H7 (cell line): ENCODE results near the gene PTPRJ. TPM values are rescaled to one million over a fixed set of nuclear protein-coding genes. Genes with fewer than 3 reads are reported as not detected.

Experiments used
- DNase-seq: peaks from one replicate; pipeline ENCODE4 v3.0.0; 2012
- H3K27me3 ChIP-seq: 2 replicates; pipeline ENCODE4 v1.6.0; 2011; ENCODE audit warnings: mild to moderate bottlenecking, low read length; ENCODE audit not compliant: control insufficient read depth, insufficient read depth
- H3K36me3 ChIP-seq: replicated peaks from 2 replicates; pipeline ENCODE4 v1.5.1; 2011; ENCODE audit warnings: low read length; ENCODE audit not compliant: control insufficient read depth, insufficient read depth
- H3K4me3 ChIP-seq: 2 replicates; pipeline ENCODE4 v1.5.1; 2011; ENCODE audit warnings: low read depth, mild to moderate bottlenecking, control low read depth, low read length, moderate library complexity; ENCODE audit not compliant: insufficient read depth
- total RNA-seq: library from RNA; depleted of rRNA; stranded (reverse); fragments of >200 nt; shearing (Covaris generic); gene quantifications from 2 replicates; pipeline ENCODE4 v1.2.3, GENCODE V29; 2014

PTPRJ gene
- total RNA-seq, 1 experiment from 2014 or later = 10.0 TPM

DNA sequence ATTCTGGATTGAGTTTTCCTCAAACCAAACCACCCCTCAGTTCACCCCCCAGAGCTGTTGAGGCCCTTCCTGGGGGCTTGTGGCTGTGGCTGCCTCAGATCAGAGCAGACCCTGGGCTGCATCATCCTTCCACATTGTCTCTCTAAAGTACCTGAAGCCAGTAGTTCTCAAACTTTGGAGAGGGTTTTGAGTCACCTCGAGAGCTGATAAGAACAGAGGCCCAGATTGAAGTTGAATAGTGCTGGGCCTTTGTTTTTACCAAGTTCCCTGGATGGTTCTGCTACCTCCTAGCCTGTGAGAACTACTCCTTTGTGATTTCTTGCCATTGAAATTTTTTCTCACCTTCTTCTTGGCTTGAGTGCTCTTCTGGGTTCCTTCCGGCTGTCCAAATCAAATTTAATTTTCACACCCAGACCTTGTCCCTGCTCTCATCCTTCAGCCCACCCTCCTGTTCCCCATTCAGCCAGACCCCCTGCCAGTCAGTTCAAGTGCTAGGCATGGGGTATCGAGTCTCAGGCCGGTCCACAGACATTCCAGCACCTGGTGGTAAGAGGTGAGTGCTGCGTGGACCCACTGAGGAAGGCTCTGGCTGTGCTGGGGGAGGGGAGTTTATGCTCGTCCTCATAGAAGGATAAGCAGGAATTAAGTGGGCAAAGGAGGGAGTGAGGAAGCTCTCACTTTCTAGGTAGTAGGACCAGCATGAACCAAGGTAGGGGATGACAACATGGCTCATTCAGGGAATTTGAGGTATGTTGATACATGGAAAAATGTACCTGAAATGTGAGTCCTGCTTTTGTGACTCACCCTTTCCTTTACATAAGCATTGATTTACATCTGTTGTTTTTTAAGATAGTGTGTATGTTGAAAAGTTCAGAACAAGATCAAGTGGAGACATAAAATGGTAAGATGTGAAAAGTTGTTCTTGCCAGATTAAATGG lies 116.5 kb downstream of the PTPRJ start:
- Histone ChIP-seq H3K27me3 (no peaks in the 10 kb centered on the region), H3K4me3 (no peak overlapping the region), H3K36me3 (no peaks in the 10 kb centered on the region)
- DNase-seq = peak; percentile 47

DNA sequence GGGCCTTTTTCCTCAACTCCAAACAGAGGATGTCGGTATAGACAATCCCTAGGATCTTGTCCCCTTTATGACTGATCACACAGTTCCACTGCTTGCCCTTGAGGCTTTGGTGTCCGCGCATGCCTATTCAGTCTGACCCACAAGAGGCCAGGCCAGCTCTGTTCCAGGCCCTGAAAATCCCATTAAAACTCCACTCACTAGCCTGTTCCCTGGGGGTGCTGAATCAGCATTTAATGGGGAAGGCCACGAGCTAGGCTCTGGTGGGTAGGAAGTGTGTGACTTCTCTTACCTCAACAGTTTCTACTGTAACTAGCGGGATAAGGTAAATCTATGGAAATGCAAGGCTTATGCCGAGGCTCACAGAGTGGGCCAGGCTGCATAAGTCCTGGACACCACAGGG lies 117.7 kb downstream of the PTPRJ start:
- H3K4me3 ChIP-seq = no peak overlapping the region
- H3K27me3 ChIP-seq = no peaks in the 10 kb centered on the region
- H3K36me3 ChIP-seq = no peaks in the 10 kb centered on the region
- no peak for DNase-seq

DNA sequence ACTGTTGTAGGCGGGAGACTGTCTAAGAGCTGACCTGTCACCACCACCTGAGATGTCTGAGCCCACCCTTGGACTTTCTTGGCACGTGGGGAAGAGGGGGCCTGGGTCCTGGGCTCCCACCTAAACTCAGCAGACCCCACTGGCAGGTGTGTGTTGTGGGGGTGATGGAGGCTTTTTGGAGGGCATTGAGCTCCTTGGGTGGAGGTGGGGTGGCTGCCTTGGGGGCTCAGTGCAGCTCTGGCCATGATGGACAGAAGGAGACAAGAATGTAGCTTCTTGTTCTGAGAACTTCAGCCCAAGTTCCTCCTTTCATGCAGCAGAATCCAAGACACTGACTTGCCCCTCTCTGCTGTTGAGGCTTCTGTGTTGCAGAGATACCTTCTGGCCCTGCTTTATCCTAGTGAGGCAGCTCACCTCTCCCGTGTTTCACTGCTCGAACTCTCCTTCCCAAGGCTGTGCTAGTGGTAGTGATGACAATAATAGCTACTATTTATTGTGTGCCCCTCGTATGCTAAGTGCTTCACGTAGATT lies 119.6 kb downstream of the PTPRJ start:
- no peak overlapping the region for H3K4me3 ChIP-seq
- no peak for DNase-seq
- H3K36me3 ChIP-seq = no peaks in the 10 kb centered on the region
- H3K27me3 ChIP-seq = no peaks in the 10 kb centered on the region

DNA sequence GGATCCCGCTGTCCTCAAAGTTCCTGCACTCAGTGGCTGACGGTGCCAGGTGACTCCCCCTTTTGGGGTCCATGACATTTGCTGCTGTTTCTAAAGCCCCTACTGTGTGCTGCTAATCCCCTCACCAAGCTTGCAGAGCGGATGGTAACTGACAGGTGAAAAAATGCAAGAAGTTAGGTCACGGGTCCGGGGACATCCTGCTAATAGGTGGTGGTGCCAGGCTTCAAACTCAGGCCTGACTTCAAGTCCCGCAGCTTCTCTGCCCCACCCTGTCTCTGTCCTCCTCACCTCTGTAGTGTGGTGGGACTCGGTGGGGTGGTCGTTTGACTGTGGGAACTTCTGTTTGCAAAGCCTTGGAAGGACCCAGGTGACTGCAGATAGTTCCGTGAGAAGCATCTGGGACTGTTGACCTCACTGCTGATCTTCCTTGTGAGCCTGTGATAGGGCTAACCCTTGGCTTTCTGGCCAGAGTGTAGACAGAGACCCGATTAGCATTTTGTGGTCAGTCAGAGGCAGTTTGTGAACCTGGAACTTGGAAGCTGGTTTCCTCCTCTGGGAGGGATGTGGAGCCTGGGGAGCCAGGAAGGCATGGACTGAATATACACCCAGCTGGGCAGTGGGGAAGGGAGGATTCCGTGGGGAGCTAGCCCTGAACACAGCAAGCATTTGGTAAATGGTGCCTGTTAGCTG lies 120.8 kb downstream of the PTPRJ start:
- no peak overlapping the region for H3K4me3 ChIP-seq
- no peak for DNase-seq
- no peaks in the 10 kb centered on the region for H3K27me3 ChIP-seq
- H3K36me3 ChIP-seq = no peaks in the 10 kb centered on the region

DNA sequence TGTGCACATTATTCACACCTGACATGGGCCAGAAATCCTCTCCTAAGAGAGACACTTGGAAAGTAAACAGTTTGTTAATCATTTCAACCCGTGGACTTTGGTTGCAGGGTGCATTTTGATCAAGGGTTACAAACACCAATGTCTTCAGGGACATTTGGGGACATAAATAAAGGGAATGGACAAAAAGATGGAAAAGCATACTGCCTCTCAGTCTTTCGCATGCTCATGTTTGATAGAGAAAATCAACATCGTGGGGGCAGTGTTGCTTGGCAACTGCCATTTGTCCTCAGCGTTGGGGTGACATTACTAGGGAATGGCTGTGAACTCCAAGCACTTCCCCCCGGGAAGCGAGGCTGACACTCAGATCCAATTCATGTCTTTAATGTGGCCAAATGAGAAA lies 121.6 kb downstream of the PTPRJ start:
- no peaks in the 10 kb centered on the region for H3K27me3 ChIP-seq

DNA sequence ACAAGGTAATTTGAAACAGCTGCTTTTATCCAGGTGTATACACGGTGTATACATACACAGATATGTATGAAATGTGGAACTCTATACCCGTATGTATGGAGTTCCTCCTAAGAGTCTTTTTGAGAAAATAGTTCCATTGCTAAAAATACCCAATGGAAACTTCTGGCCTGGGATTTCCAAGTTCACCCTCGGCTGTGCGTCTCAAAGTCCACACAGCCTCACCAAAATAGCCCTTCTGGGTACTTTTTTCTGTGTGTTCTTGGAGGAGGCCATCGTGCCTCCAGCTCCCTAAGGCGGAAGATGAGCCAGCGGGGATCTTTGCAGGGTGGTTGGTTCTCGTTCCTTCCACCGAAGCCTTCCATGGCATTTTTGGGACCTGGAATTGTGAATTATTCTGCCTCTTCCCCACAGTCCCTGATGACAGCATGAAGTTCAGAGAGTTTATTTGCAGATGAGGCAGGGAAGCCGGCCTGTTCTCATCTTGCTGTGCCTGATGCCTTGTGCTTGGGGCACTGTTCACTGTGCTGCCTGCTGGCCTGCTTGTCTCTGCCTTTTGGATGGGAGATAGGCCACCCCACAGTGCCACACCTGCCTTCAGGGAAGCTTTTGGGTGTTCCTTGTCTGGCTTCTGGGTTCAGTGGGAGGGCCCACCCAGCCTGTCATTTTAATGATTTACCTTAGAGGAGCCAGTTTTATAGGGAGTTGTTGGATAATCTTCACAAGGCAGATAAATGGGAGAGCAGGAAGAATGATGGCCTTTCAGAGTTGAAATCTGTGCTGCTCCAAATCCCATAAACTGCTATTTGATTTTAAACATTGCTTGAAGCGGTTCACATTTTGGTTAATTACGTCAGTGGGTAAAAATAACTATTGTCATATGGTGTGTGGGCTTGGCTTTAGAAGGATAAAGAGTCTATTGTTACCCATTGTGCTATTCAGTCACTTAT lies 123.5 kb downstream of the PTPRJ start:
- H3K36me3 ChIP-seq = no peaks in the 10 kb centered on the region
- no peak for DNase-seq
- H3K27me3 ChIP-seq = no peaks in the 10 kb centered on the region
- H3K4me3 ChIP-seq = no peak overlapping the region

More for the DNA sequence above, 121.6 kb downstream of the PTPRJ start:
- Histone ChIP-seq H3K36me3 (no peaks in the 10 kb centered on the region), H3K4me3 (no peak overlapping the region)
- DNase-seq = no peak

DNA sequence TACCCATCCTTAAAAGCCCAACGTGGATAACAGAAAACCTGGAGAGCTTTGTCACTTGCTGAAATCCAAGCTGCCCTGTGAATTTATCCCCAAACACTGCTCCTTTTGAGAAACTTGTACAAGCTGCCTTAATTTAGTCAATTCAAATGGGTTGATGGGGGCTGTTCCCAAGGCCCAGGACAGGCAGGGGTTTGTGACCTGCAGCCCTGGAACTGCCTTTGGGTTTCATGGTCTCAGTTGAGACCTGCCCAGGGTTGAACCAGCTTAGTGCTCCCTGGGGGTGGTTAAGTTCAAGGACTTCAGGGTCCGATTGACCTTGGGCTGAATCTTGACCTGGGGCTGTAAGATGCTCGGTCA lies 124.2 kb downstream of the PTPRJ start:
- Histone ChIP-seq H3K36me3 (no peaks in the 10 kb centered on the region), H3K27me3 (no peaks in the 10 kb centered on the region), H3K4me3 (no peak overlapping the region)
- DNase-seq = no peak

DNA sequence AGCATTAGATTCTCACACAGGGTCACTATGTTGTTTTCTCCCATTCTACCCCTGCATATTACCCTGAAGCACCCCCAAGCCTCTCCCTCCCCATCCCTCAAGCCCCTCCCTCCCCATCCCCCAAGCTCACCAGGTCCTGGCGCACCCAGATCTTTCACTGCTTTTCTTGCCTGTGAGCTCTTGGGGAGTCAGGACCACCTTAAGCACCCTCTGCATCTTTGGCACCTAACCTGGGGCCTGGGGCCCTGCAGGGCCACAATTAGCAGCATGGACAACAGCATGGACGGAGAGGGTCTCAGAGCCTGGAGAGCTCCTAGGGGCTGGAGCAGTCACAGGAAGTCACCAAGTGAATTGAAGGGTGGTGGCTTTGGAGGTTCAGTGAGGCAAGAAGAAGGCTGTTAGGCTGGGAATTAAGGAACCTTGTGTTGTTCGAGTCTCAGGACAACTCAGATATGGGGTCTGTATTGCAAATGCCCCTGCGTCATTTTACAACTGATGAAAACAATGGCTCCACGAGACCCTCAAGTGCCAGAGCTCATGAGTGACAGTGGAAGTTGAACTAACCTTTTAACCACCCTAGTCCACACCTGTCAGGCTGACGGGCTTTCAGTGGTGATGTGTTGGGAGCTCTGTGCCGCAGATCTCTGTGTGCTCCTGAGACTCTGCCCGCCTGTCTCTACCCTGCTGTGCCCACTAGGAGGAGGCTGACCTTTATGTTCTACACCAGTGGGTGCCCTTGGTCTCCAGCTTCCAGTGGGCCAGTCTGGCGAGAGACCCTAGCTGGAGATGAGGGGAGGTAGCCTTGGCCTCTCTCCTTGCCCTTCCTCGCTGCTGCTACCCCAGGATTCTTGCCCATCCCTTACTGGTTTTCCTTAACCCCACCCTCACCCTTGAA lies 125.0 kb downstream of the PTPRJ start:
- DNase-seq = no peak
- H3K4me3 ChIP-seq = no peak overlapping the region
- H3K36me3 ChIP-seq = no peaks in the 10 kb centered on the region
- H3K27me3 ChIP-seq = no peaks in the 10 kb centered on the region

DNA sequence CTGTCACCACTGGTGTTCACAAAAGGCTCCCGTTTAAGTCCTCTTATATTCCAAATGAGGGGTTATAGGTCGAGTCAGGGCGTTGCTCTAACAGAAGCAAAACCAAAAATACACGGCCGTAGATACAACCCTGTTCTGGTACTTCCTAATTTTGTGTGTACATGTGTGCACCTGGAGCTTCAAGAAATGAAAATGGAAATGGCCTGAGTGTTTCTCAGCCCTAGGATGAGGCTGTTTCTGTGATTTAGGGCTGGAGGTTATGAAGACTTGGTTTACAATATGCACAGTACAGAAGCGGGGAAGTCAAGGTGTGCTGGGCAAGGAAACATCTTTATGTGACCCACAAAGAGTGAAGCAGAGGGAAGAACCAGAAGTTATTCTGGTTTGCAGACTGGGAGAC lies 125.8 kb downstream of the PTPRJ start:
- H3K36me3 ChIP-seq = no peaks in the 10 kb centered on the region
- H3K27me3 ChIP-seq = no peaks in the 10 kb centered on the region
- DNase-seq = no peak
- H3K4me3 ChIP-seq = no peak overlapping the region

DNA sequence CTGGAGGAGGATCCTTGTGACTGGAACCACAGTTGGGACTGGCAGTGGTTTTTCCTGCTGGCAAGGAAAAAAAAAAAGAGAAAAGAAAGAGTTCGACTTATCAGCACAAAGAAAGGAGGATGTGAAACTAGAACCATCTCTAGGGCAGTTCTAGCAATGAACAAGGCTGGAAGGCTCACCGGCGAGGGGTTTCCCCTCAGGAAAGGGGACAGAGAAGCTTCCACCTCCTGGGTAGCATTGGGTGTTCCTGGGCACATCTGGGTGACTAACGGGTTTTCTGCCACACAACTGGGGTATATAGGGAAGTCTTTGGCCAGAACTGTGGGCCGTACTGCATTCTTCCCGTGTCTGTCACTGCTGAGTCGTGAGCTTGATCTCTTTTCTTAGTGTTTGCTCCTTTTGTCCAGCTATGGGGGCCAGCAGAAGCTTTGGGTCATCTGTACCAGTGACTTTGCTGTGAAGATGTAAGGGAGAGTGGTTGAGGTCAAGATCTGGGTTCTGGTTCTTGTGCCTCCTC lies 126.9 kb downstream of the PTPRJ start:
- no peaks in the 10 kb centered on the region for H3K36me3 ChIP-seq
- H3K4me3 ChIP-seq = no peak overlapping the region
- no peak for DNase-seq
- H3K27me3 ChIP-seq = no peaks in the 10 kb centered on the region

DNA sequence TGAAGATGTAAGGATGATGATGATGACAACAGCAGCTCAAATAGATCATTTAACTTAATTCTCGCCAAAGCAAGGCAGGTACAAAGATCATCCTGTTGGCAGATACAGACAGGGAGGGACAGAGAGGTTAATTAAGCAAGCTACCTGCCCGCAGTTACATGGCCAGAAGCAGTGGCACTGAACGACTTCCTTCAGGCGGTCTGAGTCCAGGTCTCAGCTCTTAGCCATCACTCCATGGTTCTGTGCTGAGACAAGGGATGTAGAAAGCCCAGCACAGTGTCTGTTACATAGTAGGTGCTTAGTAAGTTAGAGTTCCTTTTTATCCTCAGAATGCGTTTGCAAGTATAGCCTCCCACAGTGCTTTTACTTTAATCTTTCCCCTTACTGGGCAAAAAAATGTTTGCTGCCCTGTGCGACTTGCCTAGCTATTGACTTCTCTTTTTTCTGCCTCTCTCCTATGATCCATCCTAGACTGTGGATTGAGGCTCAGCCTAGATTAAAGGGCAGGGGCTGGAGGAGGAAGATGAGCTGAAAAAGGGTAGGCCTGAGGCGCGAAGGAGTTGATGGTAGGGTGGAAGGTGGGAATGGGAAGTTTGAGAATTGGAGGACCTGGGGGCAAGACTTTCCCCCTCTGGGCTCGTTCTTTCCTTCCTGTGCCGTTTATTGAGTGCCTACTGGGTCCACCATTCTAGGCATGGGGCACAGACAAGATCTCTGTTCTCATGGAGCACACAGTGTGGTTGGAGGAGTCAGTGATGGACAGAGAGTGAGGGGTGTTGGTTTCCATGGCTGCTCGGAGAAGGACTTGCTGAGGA lies 128.1 kb downstream of the PTPRJ start:
- no peak overlapping the region for H3K4me3 ChIP-seq
- no peaks in the 10 kb centered on the region for H3K27me3 ChIP-seq
- no peak for DNase-seq
- no peaks in the 10 kb centered on the region for H3K36me3 ChIP-seq

DNA sequence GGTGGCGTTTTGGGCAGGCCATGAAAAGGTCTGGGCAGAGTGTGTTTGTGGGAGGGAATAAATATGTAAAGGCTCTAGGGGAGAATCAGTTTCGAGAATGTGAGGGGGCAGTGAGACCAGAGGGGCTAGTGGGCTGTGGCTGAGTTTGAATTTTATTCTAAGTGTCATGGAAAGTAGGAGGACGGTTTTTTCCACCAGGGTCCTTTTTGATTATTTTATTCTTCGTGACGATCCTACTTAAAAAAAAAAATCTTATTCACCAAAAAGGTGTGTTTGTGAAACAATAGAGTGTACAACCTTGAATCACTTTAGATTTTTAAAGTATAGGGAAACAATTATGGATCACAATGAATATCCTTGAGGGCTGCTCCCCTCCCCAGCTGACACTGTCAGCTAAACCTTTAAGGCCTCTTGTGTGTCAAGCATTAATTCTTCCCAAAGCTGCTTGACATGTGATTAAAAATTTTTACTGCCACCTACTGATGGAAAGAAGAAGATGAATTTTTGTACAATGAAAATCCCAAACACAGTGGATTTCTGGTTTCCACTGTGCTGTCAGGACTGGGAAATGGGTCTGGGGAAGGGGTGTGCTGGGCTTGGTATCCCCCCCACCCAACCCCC lies 128.8 kb downstream of the PTPRJ start:
- H3K4me3 ChIP-seq = no peak overlapping the region
- DNase-seq = no peak
- H3K27me3 ChIP-seq = no peaks in the 10 kb centered on the region
- no peaks in the 10 kb centered on the region for H3K36me3 ChIP-seq

DNA sequence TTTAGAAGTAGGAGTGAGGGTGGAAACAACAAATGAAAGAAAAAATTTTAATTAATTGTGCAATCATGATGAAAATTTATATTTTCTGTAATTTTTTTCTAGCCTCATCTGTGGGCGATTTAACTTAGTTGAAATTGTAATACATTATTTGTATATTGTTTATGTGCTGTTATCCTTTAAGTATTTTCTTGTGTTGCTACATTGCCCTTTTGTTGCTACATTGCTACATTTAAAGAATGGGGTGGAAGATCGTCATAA lies 130.1 kb downstream of the PTPRJ start:
- Histone ChIP-seq H3K36me3 (no peaks in the 10 kb centered on the region), H3K27me3 (no peaks in the 10 kb centered on the region), H3K4me3 (no peak overlapping the region)
- no peak for DNase-seq
